ENCODE measurements around the gene GSTM4.
"Not testable (repeated sequence)": the region's sequence is repeated elsewhere in the genome, so short reads cannot be mapped to it uniquely, and the experiment has no call there.

Gene GSTM4

GRCh38 chr1:109669246-109669948 lies 13.5 kb downstream of the GSTM4 start:
- no peaks in the 10 kb centered on the region for H3K79me2 ChIP-seq (ENCODE audit: insufficient read depth, low read length)
- TF ChIP-seq CTCF (conservative IDR thresholded peaks at IDR 0.05; ENCODE audit: low read length): no peak
- no peak for TF ChIP-seq EZH2phosphoT487 (IDR thresholded peaks at IDR 0.05; ENCODE audit: borderline replicate concordance)
- H4K20me1 ChIP-seq (ENCODE audit: insufficient read depth, low read length, poor library complexity, severe bottlenecking): no peaks in the 10 kb centered on the region
- H3K9me3 ChIP-seq (ENCODE audit: insufficient read depth, low read depth, low read length): no peaks in the 10 kb centered on the region
- no peaks in the 10 kb centered on the region for H3F3A ChIP-seq (ENCODE audit: low read depth)
- H2AFZ ChIP-seq (ENCODE audit: low read length): no peak overlapping the region
- H3K9me2 ChIP-seq (replicated peaks; ENCODE audit: low read depth, low read length): no peaks in the 10 kb centered on the region
- no peaks in the 10 kb centered on the region for H3K4me1 ChIP-seq (ENCODE audit: insufficient read depth, low read length, poor library complexity, severe bottlenecking)
- H3K4me2 ChIP-seq (ENCODE audit: low read depth, low read length, poor library complexity, severe bottlenecking): no peak overlapping the region
- no peaks in the 10 kb centered on the region for H3K36me3 ChIP-seq (ENCODE audit: insufficient read depth, low read length)
- no peak overlapping the region for H3K4me3 ChIP-seq (ENCODE audit: low read length, poor library complexity, severe bottlenecking)
- H3K9ac ChIP-seq (ENCODE audit: low read depth, low read length, poor library complexity, severe bottlenecking): no peak overlapping the region
- no peaks in the 10 kb centered on the region for H3K27me3 ChIP-seq (ENCODE audit: insufficient read depth, low read length, poor library complexity, severe bottlenecking)

GRCh38 chr1:109669949-109670302 lies 14.0 kb downstream of the GSTM4 start:
- not testable (repeated sequence) for H3K4me2 ChIP-seq (ENCODE audit: low read depth, low read length, poor library complexity, severe bottlenecking)

GRCh38 chr1:109671067-109671466 lies 15.2 kb downstream of the GSTM4 start:
- H3K79me2 ChIP-seq (ENCODE audit: insufficient read depth, low read length): no peaks in the 10 kb centered on the region
- no peaks in the 10 kb centered on the region for H3K4me1 ChIP-seq (ENCODE audit: insufficient read depth, low read length, poor library complexity, severe bottlenecking)
- no peaks in the 10 kb centered on the region for H3K27me3 ChIP-seq (ENCODE audit: insufficient read depth, low read length, poor library complexity, severe bottlenecking)
- H3K4me3 ChIP-seq (ENCODE audit: low read length, poor library complexity, severe bottlenecking): no peak overlapping the region
- H3K36me3 ChIP-seq (ENCODE audit: insufficient read depth, low read length): no peaks in the 10 kb centered on the region
- H3K4me2 ChIP-seq (ENCODE audit: low read depth, low read length, poor library complexity, severe bottlenecking): no peak overlapping the region
- H3K9me3 ChIP-seq (ENCODE audit: insufficient read depth, low read depth, low read length): no peaks in the 10 kb centered on the region
- H3F3A ChIP-seq (ENCODE audit: low read depth): no peaks in the 10 kb centered on the region
- no peaks in the 10 kb centered on the region for H4K20me1 ChIP-seq (ENCODE audit: insufficient read depth, low read length, poor library complexity, severe bottlenecking)
- TF ChIP-seq EZH2phosphoT487 (IDR thresholded peaks at IDR 0.05; ENCODE audit: borderline replicate concordance) (no peak), CTCF (conservative IDR thresholded peaks at IDR 0.05; ENCODE audit: low read length) (no peak)
- H3K9me2 ChIP-seq (replicated peaks; ENCODE audit: low read depth, low read length): no peaks in the 10 kb centered on the region
- no peak overlapping the region for H2AFZ ChIP-seq (ENCODE audit: low read length)
- H3K9ac ChIP-seq (ENCODE audit: low read depth, low read length, poor library complexity, severe bottlenecking): no peak overlapping the region

More at GRCh38 chr1:109669949-109670302, 14.0 kb downstream of the GSTM4 start:
- H3K9me2 ChIP-seq (replicated peaks; ENCODE audit: low read depth, low read length); H3K4me3 ChIP-seq (ENCODE audit: low read length, poor library complexity, severe bottlenecking); H3K9ac ChIP-seq (ENCODE audit: low read depth, low read length, poor library complexity, severe bottlenecking); H3K36me3 ChIP-seq (ENCODE audit: insufficient read depth, low read length); H3K27me3 ChIP-seq (ENCODE audit: insufficient read depth, low read length, poor library complexity, severe bottlenecking); H2AFZ ChIP-seq (ENCODE audit: low read length); H3K79me2 ChIP-seq (ENCODE audit: insufficient read depth, low read length); H3K9me3 ChIP-seq (ENCODE audit: insufficient read depth, low read depth, low read length); H3F3A ChIP-seq (ENCODE audit: low read depth); H3K4me1 ChIP-seq (ENCODE audit: insufficient read depth, low read length, poor library complexity, severe bottlenecking); H4K20me1 ChIP-seq (ENCODE audit: insufficient read depth, low read length, poor library complexity, severe bottlenecking): not testable (repeated sequence)

- H3F3A ChIP-seq (ENCODE audit: low read depth); H3K4me3 ChIP-seq (ENCODE audit: low read length, poor library complexity, severe bottlenecking); H3K27me3 ChIP-seq (ENCODE audit: insufficient read depth, low read length, poor library complexity, severe bottlenecking); H3K4me2 ChIP-seq (ENCODE audit: low read depth, low read length, poor library complexity, severe bottlenecking); H3K79me2 ChIP-seq (ENCODE audit: insufficient read depth, low read length); H2AFZ ChIP-seq (ENCODE audit: low read length); H3K9ac ChIP-seq (ENCODE audit: low read depth, low read length, poor library complexity, severe bottlenecking); H3K4me1 ChIP-seq (ENCODE audit: insufficient read depth, low read length, poor library complexity, severe bottlenecking); H3K36me3 ChIP-seq (ENCODE audit: insufficient read depth, low read length); H3K9me2 ChIP-seq (replicated peaks; ENCODE audit: low read depth, low read length); H4K20me1 ChIP-seq (ENCODE audit: insufficient read depth, low read length, poor library complexity, severe bottlenecking); H3K9me3 ChIP-seq (ENCODE audit: insufficient read depth, low read depth, low read length): not testable (repeated sequence)
Measured at GRCh38 chr1:109673861-109674260, 18.0 kb downstream of the GSTM4 start.

GRCh38 chr1:109676683-109677381 lies 20.9 kb downstream of the GSTM4 start:
- not testable (repeated sequence) for H3K9me2 ChIP-seq (replicated peaks; ENCODE audit: low read depth, low read length); H3K4me1 ChIP-seq (ENCODE audit: insufficient read depth, low read length, poor library complexity, severe bottlenecking); H2AFZ ChIP-seq (ENCODE audit: low read length); H3K27me3 ChIP-seq (ENCODE audit: insufficient read depth, low read length, poor library complexity, severe bottlenecking); H3F3A ChIP-seq (ENCODE audit: low read depth); H3K9me3 ChIP-seq (ENCODE audit: insufficient read depth, low read depth, low read length); H3K4me3 ChIP-seq (ENCODE audit: low read length, poor library complexity, severe bottlenecking); H3K36me3 ChIP-seq (ENCODE audit: insufficient read depth, low read length); H3K9ac ChIP-seq (ENCODE audit: low read depth, low read length, poor library complexity, severe bottlenecking); H4K20me1 ChIP-seq (ENCODE audit: insufficient read depth, low read length, poor library complexity, severe bottlenecking); H3K79me2 ChIP-seq (ENCODE audit: insufficient read depth, low read length); H3K4me2 ChIP-seq (ENCODE audit: low read depth, low read length, poor library complexity, severe bottlenecking)

All from Loucy (cell line).